ENCODE results near the gene FEZ2. TPM values are rescaled to one million over a fixed set of nuclear protein-coding genes. Genes with fewer than 3 reads are reported as not detected.

The FEZ2 gene
- total RNA-seq, 1 donor from 2014 or later = 60.4 TPM

DNA sequence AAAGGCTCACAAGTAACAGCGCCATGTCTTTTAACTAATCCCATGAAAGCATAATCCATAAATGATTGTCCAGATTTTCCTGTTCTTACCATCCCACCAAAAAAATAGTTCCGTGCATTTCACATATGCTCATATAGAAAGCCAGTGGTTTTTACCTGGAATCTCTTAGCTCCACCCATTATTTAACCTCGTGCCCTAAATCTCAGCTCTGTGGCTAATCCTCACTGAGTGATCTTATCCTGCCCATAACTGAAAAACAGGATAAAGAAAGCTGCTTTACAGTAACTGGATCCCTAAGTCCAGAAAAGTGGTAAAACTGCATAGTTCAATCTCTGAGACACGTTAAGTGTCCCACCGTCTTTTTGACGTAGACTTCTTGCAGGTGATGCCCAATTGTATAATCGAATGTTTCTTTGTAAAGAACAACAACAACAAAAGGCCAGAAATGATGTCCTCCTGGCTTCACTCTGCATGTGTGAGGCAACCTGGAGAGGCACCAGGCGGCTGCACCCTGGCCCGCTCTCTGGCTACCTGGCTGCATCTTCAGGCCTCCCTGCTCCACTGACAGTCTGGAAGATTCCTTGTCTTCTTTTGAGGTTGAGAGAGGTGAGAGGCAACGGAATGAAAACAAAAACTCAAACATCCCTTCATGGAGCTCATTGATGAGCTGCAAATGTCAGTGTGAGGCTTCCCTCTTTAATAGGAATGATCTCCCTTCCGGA, 38.6 kb downstream of the FEZ2 start:
- H3K4me3 ChIP-seq (ENCODE audit: low read depth, low read length) = no peak overlapping the region
- DNase-seq (ENCODE audit: low read depth) = no peak
- TF ChIP-seq, protein P1, sequence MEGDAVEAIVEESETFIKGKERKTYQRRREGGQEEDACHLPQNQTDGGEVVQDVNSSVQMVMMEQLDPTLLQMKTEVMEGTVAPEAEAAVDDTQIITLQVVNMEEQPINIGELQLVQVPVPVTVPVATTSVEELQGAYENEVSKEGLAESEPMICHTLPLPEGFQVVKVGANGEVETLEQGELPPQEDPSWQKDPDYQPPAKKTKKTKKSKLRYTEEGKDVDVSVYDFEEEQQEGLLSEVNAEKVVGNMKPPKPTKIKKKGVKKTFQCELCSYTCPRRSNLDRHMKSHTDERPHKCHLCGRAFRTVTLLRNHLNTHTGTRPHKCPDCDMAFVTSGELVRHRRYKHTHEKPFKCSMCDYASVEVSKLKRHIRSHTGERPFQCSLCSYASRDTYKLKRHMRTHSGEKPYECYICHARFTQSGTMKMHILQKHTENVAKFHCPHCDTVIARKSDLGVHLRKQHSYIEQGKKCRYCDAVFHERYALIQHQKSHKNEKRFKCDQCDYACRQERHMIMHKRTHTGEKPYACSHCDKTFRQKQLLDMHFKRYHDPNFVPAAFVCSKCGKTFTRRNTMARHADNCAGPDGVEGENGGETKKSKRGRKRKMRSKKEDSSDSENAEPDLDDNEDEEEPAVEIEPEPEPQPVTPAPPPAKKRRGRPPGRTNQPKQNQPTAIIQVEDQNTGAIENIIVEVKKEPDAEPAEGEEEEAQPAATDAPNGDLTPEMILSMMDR (conservative IDR thresholded peaks at IDR 0.05; ENCODE audit: low read depth, low read length) = no peak

DNA sequence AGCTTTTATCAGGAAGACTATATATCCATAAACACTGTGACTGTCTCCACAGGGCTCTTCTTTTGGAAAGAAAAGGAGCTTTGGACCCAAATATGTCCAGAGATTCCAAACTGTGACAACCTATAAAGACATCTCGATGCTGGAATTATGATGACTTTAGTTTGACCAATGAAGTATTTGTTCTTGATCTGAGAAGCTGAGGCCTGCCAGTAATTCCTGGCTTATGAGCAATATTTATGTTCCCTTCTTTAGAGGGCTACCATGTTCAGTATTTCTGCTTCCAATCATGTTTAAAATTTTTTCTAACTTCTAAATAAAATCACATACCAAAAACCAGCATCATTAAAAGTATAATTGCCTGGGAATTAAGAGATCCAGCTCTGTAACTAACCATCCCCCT, 41.1 kb downstream of the FEZ2 start:
- no peak overlapping the region for H3K4me3 ChIP-seq (ENCODE audit: low read depth, low read length)
- TF ChIP-seq, protein P1 (conservative IDR thresholded peaks at IDR 0.05; ENCODE audit: low read depth, low read length) = no peak
- no peak for DNase-seq (ENCODE audit: low read depth)

DNA sequence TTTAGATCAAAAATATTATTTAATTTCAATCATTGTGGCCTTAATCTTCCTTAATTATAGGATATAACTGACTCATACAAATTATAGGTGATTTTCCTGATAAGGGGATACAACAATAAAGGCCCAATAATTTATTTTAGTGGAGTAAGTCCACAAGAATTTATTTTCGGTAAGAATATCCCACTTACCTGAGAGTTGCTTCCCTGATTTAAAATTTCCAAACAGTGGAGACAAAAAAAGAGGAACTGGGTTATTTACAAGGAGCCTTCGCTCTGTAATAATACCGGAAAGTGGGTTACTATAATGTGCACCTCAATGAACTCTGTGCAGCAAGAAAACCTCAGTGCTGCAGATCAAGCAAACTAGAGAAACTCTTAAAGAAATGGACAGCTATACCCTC, 42.2 kb downstream of the FEZ2 start:
- no peak for DNase-seq (ENCODE audit: low read depth)
- H3K4me3 ChIP-seq (ENCODE audit: low read depth, low read length) = no peak overlapping the region
- TF ChIP-seq, protein P1 (conservative IDR thresholded peaks at IDR 0.05; ENCODE audit: low read depth, low read length) = no peak

DNA sequence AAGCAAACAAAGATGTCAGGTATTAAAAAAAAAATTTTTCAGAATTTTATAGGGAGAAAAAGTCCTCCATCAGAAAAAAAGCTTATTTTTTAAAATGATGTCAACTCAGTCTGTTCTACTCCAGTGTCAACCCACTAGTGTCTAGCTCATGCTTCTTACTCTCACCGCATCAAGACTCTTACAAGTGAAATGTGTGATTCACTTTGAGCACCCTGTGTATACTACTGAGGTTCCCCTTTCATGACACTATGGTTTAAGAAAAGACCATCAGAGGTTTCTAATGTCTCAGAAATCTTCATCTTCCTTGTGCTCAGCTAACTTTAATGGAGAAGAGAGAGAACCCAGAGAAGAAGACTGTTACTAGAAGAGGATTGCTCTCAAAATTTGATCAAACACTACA, 43.4 kb downstream of the FEZ2 start:
- no peak overlapping the region for H3K4me3 ChIP-seq (ENCODE audit: low read depth, low read length)
- no peak for DNase-seq (ENCODE audit: low read depth)
- TF ChIP-seq, protein P1 (conservative IDR thresholded peaks at IDR 0.05; ENCODE audit: low read depth, low read length) = no peak

DNA sequence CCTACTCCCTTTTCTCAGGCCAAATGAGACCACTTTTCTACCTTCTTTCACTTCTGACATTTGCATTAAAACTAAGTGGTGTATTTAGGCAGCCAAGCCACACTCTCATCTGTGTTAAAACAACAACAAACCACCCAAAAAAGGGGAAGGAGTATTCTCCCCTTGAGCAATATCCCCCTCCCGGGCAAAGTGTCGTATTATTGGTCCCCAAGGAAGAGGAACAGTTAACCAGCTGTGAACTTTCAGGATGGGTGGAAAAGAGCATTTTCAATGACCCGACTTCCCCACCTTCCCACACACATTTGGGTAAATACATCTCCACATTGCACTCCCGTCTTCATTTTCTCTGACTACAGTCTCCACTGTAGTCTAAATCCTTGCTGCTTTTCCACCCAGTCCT, 44.3 kb downstream of the FEZ2 start:
- no peak for DNase-seq (ENCODE audit: low read depth)
- TF ChIP-seq, protein P1 (conservative IDR thresholded peaks at IDR 0.05; ENCODE audit: low read depth, low read length) = no peak
- no peak overlapping the region for H3K4me3 ChIP-seq (ENCODE audit: low read depth, low read length)

DNA sequence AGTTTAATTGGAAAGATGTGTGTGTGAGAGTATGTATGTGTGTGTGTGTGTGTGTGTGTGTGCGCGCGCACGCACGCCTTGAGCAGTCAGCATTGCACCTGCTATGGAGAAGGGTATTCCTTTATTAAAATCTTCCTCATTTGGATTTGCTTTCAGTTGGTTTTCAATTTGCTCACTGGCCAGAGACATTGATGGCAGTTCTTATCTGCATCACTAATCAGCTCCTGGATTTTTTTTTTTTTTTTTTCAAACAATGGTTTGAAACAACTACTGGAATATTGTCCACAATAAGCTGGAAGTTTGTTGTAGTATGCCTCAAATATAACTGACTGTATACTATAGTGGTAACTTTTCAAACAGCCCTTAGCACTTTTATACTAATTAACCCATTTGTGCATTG, 48.0 kb downstream of the FEZ2 start:
- TF ChIP-seq, protein P1 (conservative IDR thresholded peaks at IDR 0.05; ENCODE audit: low read depth, low read length) = no peak
- H3K4me3 ChIP-seq (ENCODE audit: low read depth, low read length) = no peak overlapping the region
- DNase-seq (ENCODE audit: low read depth) = no peak

DNA sequence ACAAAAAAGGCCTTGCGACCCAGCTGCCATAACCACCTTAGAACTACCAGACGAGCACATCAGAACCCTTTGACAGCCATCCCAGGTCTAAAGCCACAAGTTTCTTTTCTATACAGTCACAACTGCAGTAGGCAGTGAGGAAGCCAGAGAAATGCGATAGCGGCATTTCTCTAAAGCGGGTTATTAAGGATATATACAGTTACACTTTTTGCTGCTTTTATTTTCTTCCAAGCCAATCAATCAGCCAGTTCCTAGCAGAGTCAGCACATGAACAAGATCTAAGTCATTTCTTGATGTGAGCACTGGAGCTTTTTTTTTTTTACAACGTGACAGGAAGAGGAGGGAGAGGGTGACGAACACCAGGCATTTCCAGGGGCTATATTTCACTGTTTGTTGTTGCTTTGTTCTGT, 48.8 kb downstream of the FEZ2 start:
- no peak for DNase-seq (ENCODE audit: low read depth)
- TF ChIP-seq, protein P1 (conservative IDR thresholded peaks at IDR 0.05; ENCODE audit: low read depth, low read length) = no peak
- no peak overlapping the region for H3K4me3 ChIP-seq (ENCODE audit: low read depth, low read length)

All from epithelial cell of proximal tubule (primary cell).